H9 (cell line): ENCODE measurements around the gene FUT1. TPM values are rescaled to one million over a fixed set of nuclear protein-coding genes. Genes with fewer than 3 reads are reported as not detected.
A peak's percentile ranks its signal among the peaks of the same experiment; 100 is the strongest.

Experiments used
- DNase-seq: peaks from one replicate; pipeline ENCODE4 v3.0.0-alpha.2; 2017
- H2AFZ ChIP-seq: one replicate; pipeline ENCODE4 v1.6.1; 2013; ENCODE audit warnings: mild to moderate bottlenecking, low read length, control low read depth, moderate library complexity
- H2AK5ac ChIP-seq: 2 replicates; pipeline ENCODE4 v1.6.1; 2013; ENCODE audit warnings: low read length, control low read depth, mixed read lengths; ENCODE audit not compliant: insufficient read length
- H2BK120ac ChIP-seq: one replicate; pipeline ENCODE4 v1.6.1; 2013; ENCODE audit warnings: low read depth, mild to moderate bottlenecking, low read length, control low read depth, inconsistent platforms; ENCODE audit not compliant: poor library complexity, severe bottlenecking
- H2BK12ac ChIP-seq: 2 replicates; pipeline ENCODE4 v1.6.1; 2013; ENCODE audit warnings: low read length, control low read depth, mixed read lengths, low read depth; ENCODE audit not compliant: insufficient read length
- H2BK15ac ChIP-seq: 2 replicates; pipeline ENCODE4 v1.6.1; 2013; ENCODE audit warnings: low read depth, low read length, control low read depth
- H2BK20ac ChIP-seq: one replicate; pipeline ENCODE4 v1.6.1; 2013; ENCODE audit warnings: low read depth, mild to moderate bottlenecking, low read length, control low read depth, inconsistent platforms; ENCODE audit not compliant: poor library complexity, severe bottlenecking
- H2BK5ac ChIP-seq: 2 replicates; pipeline ENCODE4 v1.6.1; 2013; ENCODE audit warnings: low read length, control low read depth, mixed read lengths; ENCODE audit not compliant: insufficient read length
- H3K14ac ChIP-seq: 2 replicates; pipeline ENCODE4 v1.6.1; 2013; ENCODE audit warnings: low read length, control low read depth; ENCODE audit not compliant: insufficient read depth
- H3K18ac ChIP-seq: 2 replicates; pipeline ENCODE4 v1.6.1; 2013; ENCODE audit warnings: low read depth, mild to moderate bottlenecking, mixed read lengths, low read length, control low read depth; ENCODE audit not compliant: insufficient read length
- H3K23ac ChIP-seq: 2 replicates; pipeline ENCODE4 v1.6.1; 2013; ENCODE audit warnings: low read length, control low read depth, mixed read lengths, low read depth; ENCODE audit not compliant: insufficient read length
- H3K23me2 ChIP-seq: 2 replicates; pipeline ENCODE4 v1.6.1; 2013; ENCODE audit warnings: low read depth, mild to moderate bottlenecking, mixed read lengths, low read length, control low read depth; ENCODE audit not compliant: insufficient read length, poor library complexity, severe bottlenecking
- H3K27ac ChIP-seq: 2 replicates; pipeline ENCODE4 v1.5.1; 2013; ENCODE audit warnings: low read length, control low read depth, mixed read lengths, low read depth; ENCODE audit not compliant: insufficient read length
- H3K27me3 ChIP-seq: 2 replicates; pipeline ENCODE4 v1.6.1; 2013; ENCODE audit warnings: low read length, control low read depth, inconsistent platforms; ENCODE audit not compliant: insufficient read depth
- H3K4ac ChIP-seq: 2 replicates; pipeline ENCODE4 v1.6.1; 2013; ENCODE audit warnings: low read depth, mild to moderate bottlenecking, control low read depth, inconsistent platforms, low read length, moderate library complexity
- H3K4me1 ChIP-seq: 2 replicates; pipeline ENCODE4 v1.6.1; 2013; ENCODE audit warnings: low read length, control low read depth, inconsistent platforms; ENCODE audit not compliant: insufficient read depth
- H3K4me2 ChIP-seq: 2 replicates; pipeline ENCODE4 v1.6.1; 2013; ENCODE audit warnings: low read length, control low read depth, mixed read lengths; ENCODE audit not compliant: insufficient read length, insufficient read depth
- H3K56ac ChIP-seq: 2 replicates; pipeline ENCODE4 v1.6.1; 2013; ENCODE audit warnings: low read depth, mild to moderate bottlenecking, mixed read lengths, low read length, control low read depth; ENCODE audit not compliant: insufficient read length
- H3K79me1 ChIP-seq: 2 replicates; pipeline ENCODE4 v1.6.1; 2013; ENCODE audit warnings: low read depth, mild to moderate bottlenecking, moderate library complexity, low read length, control low read depth, inconsistent platforms; ENCODE audit not compliant: insufficient read depth, poor library complexity, severe bottlenecking
- H3K79me2 ChIP-seq: 2 replicates; pipeline ENCODE4 v1.6.1; 2013; ENCODE audit warnings: low read length, control low read depth, inconsistent platforms; ENCODE audit not compliant: insufficient read depth
- H3K9ac ChIP-seq: 2 replicates; pipeline ENCODE4 v1.6.1; 2013; ENCODE audit warnings: low read length, control low read depth, mixed read lengths; ENCODE audit not compliant: insufficient read length; ENCODE audit errors: extremely low read depth
- H3K9me3 ChIP-seq: one replicate; pipeline ENCODE4 v1.6.1; 2013; ENCODE audit warnings: low read depth, low read length, inconsistent platforms; ENCODE audit not compliant: control insufficient read depth
- H3T11ph ChIP-seq: one replicate; pipeline ENCODE4 v1.6.1; 2013; ENCODE audit warnings: mild to moderate bottlenecking, low read length, control low read depth, inconsistent platforms
- H4K20me1 ChIP-seq: one replicate; pipeline ENCODE4 v1.6.1; 2013; ENCODE audit not compliant: control insufficient read depth, insufficient read length, insufficient read depth
- H4K5ac ChIP-seq: 2 replicates; pipeline ENCODE4 v1.6.1; 2013; ENCODE audit warnings: low read depth, mild to moderate bottlenecking, mixed read lengths, low read length, control low read depth; ENCODE audit not compliant: insufficient read length
- H4K8ac ChIP-seq: replicated peaks from 2 replicates; pipeline ENCODE4 v1.6.1; 2013; ENCODE audit warnings: low read length, control low read depth, mixed read lengths, low read depth; ENCODE audit not compliant: insufficient read length
- H4K91ac ChIP-seq: 2 replicates; pipeline ENCODE4 v1.6.1; 2013; ENCODE audit warnings: low read depth, mild to moderate bottlenecking, moderate library complexity, mixed read lengths, low read length, control low read depth; ENCODE audit not compliant: insufficient read length
- H3K27ac Mint-ChIP-seq, 3 experiments: 2 replicates in 2 of 3; 3 replicates in 1 of 3; pipeline ENCODE4 v1.8.0; 2020 to 2021; ENCODE audit warnings: mixed read lengths in 3 of 3, mild to moderate bottlenecking in 1 of 3, moderate library complexity in 1 of 3
- H3K27me3 Mint-ChIP-seq: 2 replicates; pipeline ENCODE4 v1.8.0; 2021; ENCODE audit warnings: low read depth, mild to moderate bottlenecking, moderate library complexity, mixed read lengths
- H3K36me3 Mint-ChIP-seq, 3 experiments: 2 replicates in 2 of 3; 3 replicates in 1 of 3; pipeline ENCODE4 v1.8.0; 2020 to 2021; ENCODE audit warnings: low read depth in 3 of 3, mixed read lengths in 3 of 3; ENCODE audit not compliant: insufficient read depth in 1 of 3
- H3K4me1 Mint-ChIP-seq, 2 experiments: 2 replicates each; pipeline ENCODE4 v1.8.0; 2020; ENCODE audit warnings: mixed read lengths in 2 of 2
- H3K4me3 Mint-ChIP-seq, 2 experiments: 2 replicates in 1 of 2; 3 replicates in 1 of 2; pipeline ENCODE4 v1.8.0; 2020 to 2021; ENCODE audit warnings: mild to moderate bottlenecking in 2 of 2, mixed read lengths in 2 of 2, moderate library complexity in 1 of 2
- H3K9me3 Mint-ChIP-seq, 2 experiments: 2 replicates in 1 of 2; 3 replicates in 1 of 2; pipeline ENCODE4 v1.8.0; 2020; ENCODE audit warnings: mild to moderate bottlenecking in 2 of 2, mixed read lengths in 2 of 2, moderate library complexity in 1 of 2
- CTCF ChIP-seq: fragments of 200-600 bp; sonication (generic); conservative IDR thresholded peaks from 3 replicates; pipeline ENCODE4 v1.8.0; 2021; ENCODE audit warnings: antibody characterized with exemption, mild to moderate bottlenecking
- WGBS: extraction: QIAGEN DNeasy Blood & Tissue Kit; methylation state at CpG from one replicate; pipeline ENCODE4 v1.1.7; 2013; ENCODE audit warnings: missing lambda C conversion rate, low lambda C conversion rate, mixed read lengths; ENCODE audit not compliant: insufficient read length; ENCODE audit errors: extremely low coverage; 5-methylcytosine and 5-hydroxymethylcytosine counted together
- total RNA-seq: library from RNA; stranded (reverse); gene quantifications from 2 replicates; pipeline ENCODE4 v1.2.1, GENCODE V29; 2021

The FUT1 gene
- total RNA-seq, 1 experiment from 2014 or later, result 16.1 TPM

DNA sequence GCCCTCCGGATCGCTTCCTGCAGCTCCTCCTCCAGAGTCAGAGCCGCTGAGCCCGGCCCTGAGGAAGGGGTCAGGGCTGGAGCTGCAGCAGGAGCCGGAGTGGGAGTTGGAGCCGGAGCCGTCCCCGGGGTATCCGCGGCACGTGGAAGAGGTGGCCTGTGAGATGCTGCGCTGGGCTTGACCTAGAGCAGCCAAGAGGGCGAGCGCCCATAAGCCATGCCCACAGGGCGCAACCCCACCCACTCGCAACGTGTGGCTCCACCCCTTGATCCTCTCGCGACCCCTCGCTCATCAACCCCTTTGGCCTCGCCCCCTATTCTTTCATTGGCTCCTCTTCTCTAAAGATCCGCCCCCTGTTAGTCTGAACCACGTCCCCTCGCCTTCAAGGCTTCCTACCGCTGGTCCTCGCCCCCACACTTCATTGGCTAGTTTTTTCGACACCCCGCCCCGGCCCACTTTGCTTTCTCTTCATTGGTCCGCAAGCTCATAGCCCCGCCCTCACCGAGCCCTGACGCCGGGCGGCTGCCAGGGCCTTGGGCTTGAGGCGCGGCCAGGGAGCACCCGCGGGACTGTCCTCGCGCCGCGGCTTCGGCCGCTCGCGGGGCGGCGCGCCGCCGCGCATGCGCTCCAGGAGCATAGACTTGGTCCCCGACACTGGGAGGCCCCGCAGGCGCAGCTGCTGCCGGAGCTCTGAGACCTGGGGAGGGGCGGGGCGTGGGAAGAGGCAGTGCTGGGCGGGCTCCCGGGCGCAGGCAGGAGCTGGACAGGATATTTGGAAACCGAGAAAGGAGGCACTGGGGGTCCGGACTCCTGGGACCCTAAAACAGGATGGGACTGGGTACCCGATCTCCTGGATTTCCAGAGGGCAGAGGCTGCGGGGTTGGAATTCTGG lies 38.3 kb downstream of the FUT1 start:
- H3K36me3 Mint-ChIP-seq, result peaks cover 8 to 11% (median 8%) of the 10 kb centered on the region in 3 experiments; a peak in 6 of 7 replicates
- Histone ChIP-seq H3K18ac (no peak overlapping the region), H2AFZ (no peak overlapping the region), H3K79me2 (no peaks in the 10 kb centered on the region), H3K27me3 (no peaks in the 10 kb centered on the region), H3K9me3 (no peaks in the 10 kb centered on the region), H3K27ac (no peak overlapping the region), H4K8ac (no peak overlapping the region), H2BK120ac (no peak overlapping the region), H3K4me1 (no peaks in the 10 kb centered on the region; the same call in 1 of the 2 replicates), H3K79me1 (no peaks in the 10 kb centered on the region), H3K14ac (no peak overlapping the region), H2BK12ac (no peak overlapping the region), H2BK5ac (no peak overlapping the region), H4K5ac (no peak overlapping the region), H2BK20ac (no peak overlapping the region), H3K4ac (no peak overlapping the region), H4K20me1 (no peaks in the 10 kb centered on the region), H3K23me2 (peaks cover 8% of the 10 kb centered on the region), H3K9ac (peak overlapping the region; percentile 16), H2BK15ac (no peak overlapping the region), H3K4me2 (peak overlapping the region; percentile 64), H3T11ph (no peak overlapping the region), H3K23ac (no peak overlapping the region), H2AK5ac (no peak overlapping the region), H3K56ac (no peak overlapping the region), H4K91ac (no peak overlapping the region)
- DNase-seq, result peak; percentile 99
- WGBS, result no CpG with 5 or more reads among the region's 67 CpGs
- H3K4me1 Mint-ChIP-seq, result peaks cover 28 to 42% of the 10 kb centered on the region in 2 experiments
- peak overlapping the region; percentile 59 to 90 (median 69); a peak in 5 of 7 replicates for H3K27ac Mint-ChIP-seq
- peaks cover 5 to 6% of the 10 kb centered on the region in 2 experiments; a peak in 4 of 5 replicates for H3K9me3 Mint-ChIP-seq
- no peak for TF ChIP-seq CTCF
- peak overlapping the region; percentile 79 to 95 for H3K4me3 Mint-ChIP-seq
- peaks cover 2% of the 10 kb centered on the region; the same call in 1 of the 2 replicates for H3K27me3 Mint-ChIP-seq
